GM18505 (cell line): ENCODE results near the gene P4HB.

ENCODE experiments used
- ATAC-seq: cut with Tn5 transposase; IDR thresholded peaks from one replicate; pipeline ENCODE4 v1.9.1; 2021; ENCODE audit not compliant: unreplicated experiment
- POLR2A ChIP-seq: IDR thresholded peaks from 4 replicates; pipeline ENCODE4 v1.6.1; 2011; ENCODE audit warnings: borderline replicate concordance; ENCODE audit not compliant: insufficient read depth, insufficient read length; ENCODE audit errors: extremely low read depth

Gene P4HB

DNA sequence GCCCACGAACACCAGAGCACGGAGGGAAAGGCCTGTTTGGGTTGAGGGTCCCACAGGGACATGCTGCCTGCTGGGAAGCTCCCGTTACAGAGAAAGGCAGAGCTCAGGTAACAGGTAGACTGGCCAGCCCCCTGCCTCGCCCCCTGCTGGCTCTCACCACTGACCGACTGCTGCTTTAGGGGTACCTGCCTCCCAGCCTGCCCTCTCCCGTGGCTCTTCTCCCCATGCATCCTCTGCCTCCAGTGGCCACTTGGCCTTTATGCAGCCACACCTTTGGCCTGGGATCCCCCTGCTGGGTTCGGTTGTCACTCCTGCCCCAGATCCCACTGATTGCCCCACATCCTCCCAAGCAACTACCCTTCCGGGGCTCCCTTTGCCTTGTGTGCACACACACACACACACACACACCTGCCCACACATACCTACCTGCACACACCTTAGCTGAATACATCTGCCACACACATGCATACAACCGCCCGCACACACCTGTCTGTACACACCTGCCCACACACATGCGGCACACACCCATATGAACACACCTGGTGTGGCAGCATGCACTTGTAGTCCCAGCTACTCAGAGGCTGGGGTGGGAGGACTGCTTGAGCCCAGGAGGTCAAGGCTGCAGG lies 34.4 kb downstream of the P4HB start:
- no peak for TF ChIP-seq POLR2A
- no peak for ATAC-seq

DNA sequence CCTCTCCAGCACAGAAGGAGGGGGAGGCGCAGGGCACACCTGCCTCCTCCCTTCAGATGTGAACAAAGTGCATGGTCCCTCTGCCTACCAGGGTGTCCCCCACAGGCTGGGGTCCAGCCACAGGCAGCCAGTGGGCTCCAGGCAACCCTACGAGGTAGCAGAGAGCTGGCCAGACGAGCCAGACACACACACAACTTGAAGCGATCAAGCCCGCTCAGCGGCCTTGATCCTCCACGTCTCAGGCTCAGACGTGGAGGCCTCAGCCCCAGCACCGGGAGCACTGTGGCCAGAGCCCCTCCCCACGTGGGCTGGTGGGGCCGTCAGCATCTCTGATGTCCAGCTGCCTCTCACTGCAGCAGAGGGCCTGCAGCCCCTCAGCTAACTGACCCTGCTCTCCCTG lies 35.7 kb downstream of the P4HB start:
- no peak for ATAC-seq
- TF ChIP-seq POLR2A, result no peak

DNA sequence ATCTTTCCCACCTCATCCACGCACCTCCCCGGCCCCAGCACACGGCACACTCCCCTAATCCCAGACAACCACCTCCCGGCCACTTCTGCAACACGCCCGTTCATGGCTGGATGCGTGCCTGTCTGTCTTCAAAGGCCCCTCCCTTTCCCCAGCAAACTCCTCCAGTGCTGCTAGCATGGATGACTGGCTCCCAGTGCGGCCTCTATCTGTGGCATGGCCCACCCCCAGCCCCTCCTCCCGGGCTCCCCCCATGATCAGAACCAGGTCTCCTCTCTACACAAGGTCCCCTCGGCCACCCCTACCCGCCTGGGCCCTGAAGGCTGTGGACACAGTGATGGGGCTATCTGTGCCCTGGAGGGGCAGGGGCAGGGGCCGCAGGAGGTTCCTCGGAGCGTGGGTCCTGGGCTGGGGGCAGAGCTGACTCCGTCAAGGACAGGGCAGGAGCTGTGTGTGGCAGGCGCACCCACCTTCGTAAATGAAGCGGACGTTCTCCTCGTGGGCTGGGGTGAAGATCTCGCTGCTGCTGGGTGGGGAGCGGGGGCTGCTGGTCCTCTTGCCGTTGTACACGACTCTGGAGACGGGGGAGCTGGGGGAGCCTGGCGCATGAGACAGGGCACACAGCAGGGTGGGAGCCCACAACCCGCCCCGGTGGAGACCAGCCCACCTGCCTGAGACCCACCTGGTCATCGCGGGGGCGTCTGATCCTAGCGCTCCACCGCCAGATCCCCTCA lies 36.4 kb downstream of the P4HB start:
- no peak for ATAC-seq

DNA sequence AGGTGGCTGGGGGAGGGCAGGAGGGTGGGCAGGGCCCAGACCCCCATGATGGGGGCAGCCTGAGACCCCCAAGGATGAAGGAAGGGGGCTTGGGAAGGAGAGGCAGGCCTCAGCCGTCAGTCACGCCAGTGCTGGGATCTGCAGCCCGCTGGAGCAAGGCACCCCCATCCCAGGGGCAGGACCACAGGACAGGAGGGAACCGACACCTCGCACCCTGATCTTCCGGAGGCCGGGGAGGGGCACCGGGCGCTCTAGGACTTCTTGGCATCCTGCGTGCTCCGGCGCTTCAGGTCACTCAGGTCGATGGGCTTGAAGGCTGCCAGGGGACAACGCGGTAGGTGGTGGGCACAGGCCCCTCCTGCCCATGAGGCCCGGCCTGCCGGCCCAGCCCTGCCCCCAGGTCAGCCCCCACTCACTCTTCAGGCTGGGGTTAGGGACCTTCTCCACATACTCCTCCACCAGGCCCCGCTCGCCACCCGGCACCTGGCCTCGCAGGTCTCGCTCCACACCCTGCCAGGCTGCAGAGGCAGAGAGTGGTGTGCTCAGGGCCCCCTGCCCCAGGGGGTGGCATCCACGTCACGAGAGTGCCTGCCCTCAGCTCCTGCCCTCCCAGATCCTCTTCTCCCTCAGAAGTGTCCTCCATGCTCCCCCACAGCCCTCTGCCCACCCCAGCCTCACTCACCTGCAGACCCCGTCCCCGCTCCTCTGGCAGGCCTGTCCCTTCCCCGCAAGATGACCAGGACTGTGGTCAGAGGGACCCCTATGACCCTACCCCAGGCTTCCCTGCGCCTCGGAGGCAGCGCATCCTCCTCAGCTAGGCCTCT lies 37.1 kb downstream of the P4HB start:
- ATAC-seq, result no peak
- TF ChIP-seq POLR2A, result no peak

More for the DNA sequence above, 36.4 kb downstream of the P4HB start:
- no peak for TF ChIP-seq POLR2A

DNA sequence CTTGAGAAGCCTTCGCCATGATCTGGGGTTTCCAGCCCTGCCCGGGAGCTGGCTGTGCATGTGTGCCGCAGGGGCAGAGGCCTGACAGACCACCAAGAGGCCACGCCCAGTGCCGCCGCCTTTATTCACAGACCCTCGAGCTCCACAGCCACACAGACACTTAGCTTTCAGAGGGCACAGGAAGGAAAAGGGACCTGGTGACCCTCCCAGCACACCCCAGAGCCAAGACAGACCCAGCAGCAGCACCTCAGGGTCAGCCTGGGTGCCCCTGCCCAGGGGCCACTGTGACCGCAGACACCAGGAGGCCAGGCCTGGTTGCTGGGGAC lies 38.1 kb downstream of the P4HB start:
- no peak for TF ChIP-seq POLR2A
- ATAC-seq, result no peak

DNA sequence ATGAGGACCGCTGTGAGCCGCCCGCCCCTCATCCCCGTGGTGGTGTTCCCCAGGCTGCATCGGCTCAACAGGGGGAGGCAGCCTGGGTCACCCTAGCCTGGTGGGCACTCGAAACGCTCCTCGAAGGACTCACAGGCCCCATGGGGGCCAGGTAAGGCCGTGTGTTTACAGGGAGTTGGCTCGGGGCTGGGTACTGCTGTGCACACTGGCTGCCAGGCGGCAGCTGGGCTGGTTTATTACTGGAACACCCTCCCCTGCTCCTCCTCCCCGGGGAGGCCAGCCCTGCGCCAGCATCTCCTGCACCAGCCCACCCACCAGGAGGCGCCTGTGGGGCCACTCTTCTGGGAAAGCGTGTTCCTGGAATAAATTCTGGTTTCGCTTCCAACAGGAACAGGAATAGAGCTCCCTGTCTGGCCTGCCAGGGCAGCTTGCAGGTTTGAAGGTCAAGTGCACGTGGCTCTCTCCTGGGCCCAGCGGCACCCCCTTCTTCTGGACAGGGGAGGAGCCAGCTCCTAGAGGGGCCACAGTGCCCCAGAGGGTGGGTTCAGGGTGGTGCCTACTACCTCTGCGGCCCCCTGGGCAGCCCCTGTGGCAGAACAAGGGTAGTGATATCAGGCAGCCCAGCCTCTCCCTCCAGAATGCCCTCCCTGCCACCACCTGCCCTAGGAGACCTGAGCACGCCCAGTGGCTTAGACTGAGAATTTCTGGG lies 38.6 kb downstream of the P4HB start:
- ATAC-seq, result no peak

DNA sequence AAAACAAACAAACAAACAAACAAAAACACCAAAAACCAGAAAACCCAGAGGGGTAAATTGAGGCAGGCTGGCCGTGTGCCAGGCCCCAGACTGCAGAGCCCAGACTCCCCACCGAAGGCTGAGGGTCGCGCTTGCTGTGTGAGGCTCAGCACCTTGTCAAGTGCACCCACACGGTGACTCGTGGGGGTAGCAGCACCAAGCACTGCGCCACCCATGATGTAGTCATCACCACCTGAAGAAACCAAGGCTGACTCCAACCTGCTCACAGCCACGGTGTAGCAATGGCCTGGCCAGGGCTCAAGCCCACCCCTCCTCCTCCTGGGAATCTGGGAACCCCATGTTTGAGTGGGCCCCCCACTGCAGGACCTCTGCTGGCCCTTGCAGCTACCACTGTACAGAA lies 39.2 kb downstream of the P4HB start:
- no peak for TF ChIP-seq POLR2A
- ATAC-seq, result no peak

More for the DNA sequence above, 38.6 kb downstream of the P4HB start:
- no peak for TF ChIP-seq POLR2A

DNA sequence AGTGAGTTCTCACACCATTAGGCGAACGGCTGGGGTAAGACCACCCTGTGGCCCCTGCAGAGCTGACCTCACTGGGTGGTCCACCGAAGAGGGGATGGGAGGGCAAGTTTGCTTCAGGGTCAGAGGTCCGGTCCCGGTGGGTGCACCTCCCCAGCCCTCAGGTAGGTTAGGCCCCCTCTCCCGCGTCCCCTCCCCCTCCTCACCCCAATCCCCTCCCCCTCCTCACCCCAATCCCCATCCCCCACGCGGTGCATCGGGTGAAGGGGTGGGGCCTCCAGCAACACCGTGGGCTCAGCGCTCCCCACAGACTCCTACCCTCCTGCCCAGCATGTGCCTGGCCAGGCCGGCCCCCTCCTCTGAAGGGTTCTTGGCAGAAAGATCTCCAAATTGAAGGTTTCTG lies 40.6 kb downstream of the P4HB start:
- no peak for ATAC-seq

DNA sequence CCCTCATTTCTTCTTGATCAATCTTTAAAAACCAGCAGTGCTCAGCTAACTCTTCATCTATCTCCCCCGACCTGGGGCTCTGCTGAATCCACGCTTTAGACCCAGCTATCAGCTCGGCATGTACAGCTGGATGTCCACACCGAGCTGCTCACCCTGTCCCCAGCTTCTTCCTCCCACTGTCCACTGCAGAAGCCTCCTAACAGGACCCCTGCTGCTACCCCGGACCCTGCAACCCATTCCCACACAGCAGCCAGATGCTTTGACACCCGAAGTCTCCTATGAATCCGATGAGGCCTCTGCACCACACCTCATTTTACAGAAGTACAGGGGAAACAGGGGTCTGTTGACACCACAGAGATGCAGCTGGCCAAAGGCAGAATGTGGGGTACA lies 42.6 kb downstream of the P4HB start:
- ATAC-seq, result no peak

More for the DNA sequence above, 40.6 kb downstream of the P4HB start:
- TF ChIP-seq POLR2A, result no peak

DNA sequence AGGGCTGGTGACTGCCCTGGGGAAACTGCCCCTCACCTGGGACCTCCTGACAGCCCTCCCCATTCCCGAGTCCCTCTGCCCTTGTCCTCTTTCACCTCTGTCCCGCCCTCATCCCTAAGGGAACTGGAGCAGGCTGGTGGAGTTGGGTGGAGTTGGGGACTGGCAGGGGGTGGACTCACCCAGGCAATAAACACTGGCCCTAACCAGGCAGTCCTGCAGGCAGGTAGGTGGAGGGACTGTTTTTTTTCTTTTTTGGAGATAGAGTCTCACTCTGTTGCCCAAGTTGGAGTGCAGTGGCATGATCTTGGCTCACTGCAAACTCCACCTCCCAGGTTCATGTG lies 44.7 kb downstream of the P4HB start:
- no peak for TF ChIP-seq POLR2A
- ATAC-seq, result no peak

More for the DNA sequence above, 42.6 kb downstream of the P4HB start:
- TF ChIP-seq POLR2A, result no peak

DNA sequence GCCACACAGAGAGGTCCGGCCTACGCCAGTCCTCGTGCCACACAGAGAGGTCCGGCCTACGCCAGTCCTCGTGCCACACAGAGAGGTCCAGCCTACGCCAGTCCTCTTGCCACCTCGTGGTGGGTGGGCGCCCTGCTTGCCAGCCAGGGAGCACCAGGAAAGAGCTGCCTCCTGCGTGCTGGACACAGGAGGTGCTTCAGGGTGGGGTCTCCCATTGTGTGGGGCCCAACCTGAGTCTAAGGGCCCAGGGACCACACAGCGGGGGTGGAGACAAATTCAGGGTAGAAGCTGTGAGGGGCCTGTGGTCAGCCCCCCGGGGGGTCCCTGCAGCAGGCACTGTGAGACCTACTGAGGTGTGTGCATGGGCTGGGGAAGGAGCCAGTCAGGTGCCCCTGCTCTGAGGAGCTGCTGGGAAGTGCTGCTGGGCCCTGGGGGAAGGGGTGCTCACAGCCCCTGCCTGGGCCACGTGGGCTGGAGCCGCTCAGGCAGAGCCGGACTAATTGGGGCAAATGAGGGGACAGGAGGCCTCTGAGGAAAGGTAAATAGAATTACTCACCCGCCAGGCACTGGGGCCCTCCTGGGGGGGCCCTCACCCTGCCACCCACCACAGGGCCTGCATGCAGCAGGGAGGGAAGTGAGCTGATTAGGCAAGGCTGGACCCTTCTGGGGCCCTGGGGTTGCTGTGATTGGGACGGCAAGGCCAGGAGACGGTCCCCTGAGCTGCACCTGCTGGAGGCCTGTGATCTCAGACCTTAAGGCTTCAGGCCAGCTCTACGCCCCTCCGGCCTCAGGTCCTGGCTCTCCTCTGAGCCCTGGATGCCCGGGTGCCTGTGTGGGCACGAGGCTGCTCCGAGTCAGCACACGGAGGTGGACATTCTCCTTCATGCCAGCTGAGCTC lies 45.3 kb downstream of the P4HB start:
- no peak for ATAC-seq
- TF ChIP-seq POLR2A, result no peak

DNA sequence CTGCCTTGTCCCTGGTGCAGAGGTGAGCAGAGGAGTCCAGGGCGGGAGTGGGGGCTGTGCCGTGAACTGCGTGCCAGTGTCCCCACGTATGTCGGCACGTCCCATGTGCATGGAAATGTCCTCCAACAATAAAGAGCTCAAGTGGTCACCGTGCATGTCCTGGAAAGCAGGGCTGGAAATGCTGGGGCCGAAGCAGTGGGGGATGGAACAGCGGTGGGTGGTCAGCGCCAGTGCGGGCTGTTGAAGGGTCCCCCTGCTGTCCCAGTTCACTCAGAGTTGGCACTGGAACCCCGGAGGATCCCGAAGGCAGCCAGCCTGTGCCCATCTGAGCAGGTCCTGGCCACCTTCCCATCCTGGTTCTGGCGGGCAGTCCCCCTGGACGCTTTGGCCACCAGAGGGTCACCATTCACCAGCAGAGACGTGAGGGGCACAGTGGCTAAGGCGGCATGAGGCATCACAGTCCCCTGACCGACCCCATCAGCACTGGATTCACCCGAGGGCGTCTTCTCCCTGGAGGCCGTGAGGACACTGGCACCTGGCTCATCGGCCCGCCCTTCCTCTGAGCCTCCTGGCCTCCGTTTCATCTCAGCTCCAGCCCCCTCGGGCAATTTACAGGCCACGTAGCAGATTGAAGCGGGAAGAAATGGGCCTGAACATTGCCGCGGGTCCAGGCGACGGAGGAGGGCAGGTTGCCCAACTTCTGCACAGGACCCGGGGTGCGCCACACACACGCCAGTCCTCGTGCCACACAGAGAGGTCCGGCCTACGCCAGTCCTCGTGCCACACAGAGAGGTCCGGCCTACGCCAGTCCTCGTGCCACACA lies 46.3 kb downstream of the P4HB start:
- ATAC-seq, result no peak

More for the DNA sequence above, 46.3 kb downstream of the P4HB start:
- TF ChIP-seq POLR2A, result no peak
